Upper lobe of right lung (tissue), 1 donor: ENCODE measurements around the gene CD69. TPM values are rescaled to one million over a fixed set of nuclear protein-coding genes. Genes with fewer than 3 reads are reported as not detected.
A peak's percentile ranks its signal among the peaks of the same experiment; 100 is the strongest.

ENCODE experiments used
- ATAC-seq: fragments of 200-7000 bp; cut with Tn5 transposase; one replicate; pipeline ENCODE4 v1.9.1; 2020; ENCODE audit warnings: mild to moderate bottlenecking, moderate library complexity
- DNase-seq: peaks from one replicate; pipeline ENCODE4 v3.0.0-alpha.2; 2020
- H3K27ac ChIP-seq: fragments of 200-600 bp; one replicate; pipeline ENCODE4 v1.8.0; 2022
- H3K27me3 ChIP-seq: fragments of 200-600 bp; one replicate; pipeline ENCODE4 v1.8.0; 2022; ENCODE audit warnings: mild to moderate bottlenecking
- H3K36me3 ChIP-seq: fragments of 200-600 bp; one replicate; pipeline ENCODE4 v1.8.0; 2022
- H3K4me1 ChIP-seq: fragments of 200-600 bp; one replicate; pipeline ENCODE4 v1.8.0; 2022
- H3K4me3 ChIP-seq: fragments of 200-600 bp; one replicate; pipeline ENCODE4 v1.8.0; 2022; ENCODE audit warnings: mild to moderate bottlenecking
- H3K9me3 ChIP-seq: fragments of 200-600 bp; one replicate; pipeline ENCODE4 v1.8.0; 2022
- intact Hi-C: fragments of 100-400 bp; cut with DNase I; formaldehyde crosslinking; loops from one replicate; pipeline ENCODE4 v1.11.0; 2022
- total RNA-seq: library from RNA; stranded (reverse); fragmentation: NEBNext Ultra II Directional; extraction: Animal tissue kit (Norgen Biotek cat#: 25700); gene quantifications from one replicate; pipeline ENCODE4 v1.2.1, GENCODE V29; 2021
- TF ChIP-seq, protein P1 (sequence below): fragments of 200-600 bp; IDR thresholded peaks from one replicate; pipeline ENCODE4 v1.8.0; 2022; ENCODE audit warnings: antibody characterized with exemption
- donor health status: DM: no; HTN: yes; CAD: no; lungs with severe emphysema.

Gene CD69
- total RNA-seq, 1 donor from 2014 or later: 14.5 TPM

DNA sequence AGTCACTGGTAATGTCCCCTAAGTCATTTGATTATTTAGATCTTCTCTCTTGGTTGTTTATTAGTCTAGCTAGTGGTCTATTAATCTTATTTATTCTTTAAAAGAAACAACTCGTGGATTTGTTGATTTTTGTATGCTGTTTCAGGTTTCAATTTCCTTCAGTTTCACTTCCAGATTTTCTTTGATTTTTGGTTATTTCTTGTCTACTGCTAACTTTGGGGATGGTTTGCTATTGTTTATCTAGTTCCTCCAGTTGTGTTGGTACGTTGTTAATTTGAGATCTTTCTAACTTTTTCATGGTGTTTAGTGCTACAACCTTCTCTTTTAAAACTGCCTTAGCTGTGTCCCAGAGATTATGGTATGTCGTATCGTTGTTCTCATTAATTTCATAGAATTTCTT is 18.5 kb upstream of the CD69 start:
- TF ChIP-seq, protein P1, sequence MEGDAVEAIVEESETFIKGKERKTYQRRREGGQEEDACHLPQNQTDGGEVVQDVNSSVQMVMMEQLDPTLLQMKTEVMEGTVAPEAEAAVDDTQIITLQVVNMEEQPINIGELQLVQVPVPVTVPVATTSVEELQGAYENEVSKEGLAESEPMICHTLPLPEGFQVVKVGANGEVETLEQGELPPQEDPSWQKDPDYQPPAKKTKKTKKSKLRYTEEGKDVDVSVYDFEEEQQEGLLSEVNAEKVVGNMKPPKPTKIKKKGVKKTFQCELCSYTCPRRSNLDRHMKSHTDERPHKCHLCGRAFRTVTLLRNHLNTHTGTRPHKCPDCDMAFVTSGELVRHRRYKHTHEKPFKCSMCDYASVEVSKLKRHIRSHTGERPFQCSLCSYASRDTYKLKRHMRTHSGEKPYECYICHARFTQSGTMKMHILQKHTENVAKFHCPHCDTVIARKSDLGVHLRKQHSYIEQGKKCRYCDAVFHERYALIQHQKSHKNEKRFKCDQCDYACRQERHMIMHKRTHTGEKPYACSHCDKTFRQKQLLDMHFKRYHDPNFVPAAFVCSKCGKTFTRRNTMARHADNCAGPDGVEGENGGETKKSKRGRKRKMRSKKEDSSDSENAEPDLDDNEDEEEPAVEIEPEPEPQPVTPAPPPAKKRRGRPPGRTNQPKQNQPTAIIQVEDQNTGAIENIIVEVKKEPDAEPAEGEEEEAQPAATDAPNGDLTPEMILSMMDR: no peak
- Histone ChIP-seq H3K27ac (no peak overlapping the region), H3K9me3 (no peaks in the 10 kb centered on the region), H3K36me3 (no peaks in the 10 kb centered on the region), H3K4me3 (no peak overlapping the region), H3K4me1 (peaks cover 6% of the 10 kb centered on the region), H3K27me3 (no peaks in the 10 kb centered on the region)
- ATAC-seq (no peak), DNase-seq (no peak)
- intact Hi-C loops: no loop called here

DNA sequence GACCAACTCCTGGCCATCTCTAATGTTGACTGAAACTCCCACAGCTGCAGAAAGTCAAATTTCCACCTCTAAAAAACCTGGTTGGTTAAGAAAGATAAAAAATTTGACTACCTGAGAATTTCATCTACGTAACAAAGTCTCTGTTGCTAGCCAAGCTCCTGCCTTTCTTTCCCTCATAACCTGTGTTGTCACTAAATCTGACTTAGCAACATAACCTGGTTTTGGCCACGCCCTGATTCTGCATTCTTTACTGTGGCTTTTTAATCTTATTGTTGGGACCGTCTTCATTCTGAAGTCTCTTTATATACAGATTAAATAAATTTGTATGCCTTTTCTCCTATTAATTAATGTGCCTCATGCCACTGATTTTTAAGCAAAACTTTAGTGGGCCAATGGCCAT is 16.1 kb upstream of the CD69 start:
- Histone ChIP-seq H3K27ac (no peak overlapping the region), H3K4me1 (peaks cover 6% of the 10 kb centered on the region), H3K36me3 (no peaks in the 10 kb centered on the region), H3K27me3 (no peaks in the 10 kb centered on the region), H3K4me3 (no peak overlapping the region), H3K9me3 (no peaks in the 10 kb centered on the region)
- no peak for ATAC-seq
- TF ChIP-seq, protein P1: no peak
- intact Hi-C loops: no loop called here
- DNase-seq: no peak

DNA sequence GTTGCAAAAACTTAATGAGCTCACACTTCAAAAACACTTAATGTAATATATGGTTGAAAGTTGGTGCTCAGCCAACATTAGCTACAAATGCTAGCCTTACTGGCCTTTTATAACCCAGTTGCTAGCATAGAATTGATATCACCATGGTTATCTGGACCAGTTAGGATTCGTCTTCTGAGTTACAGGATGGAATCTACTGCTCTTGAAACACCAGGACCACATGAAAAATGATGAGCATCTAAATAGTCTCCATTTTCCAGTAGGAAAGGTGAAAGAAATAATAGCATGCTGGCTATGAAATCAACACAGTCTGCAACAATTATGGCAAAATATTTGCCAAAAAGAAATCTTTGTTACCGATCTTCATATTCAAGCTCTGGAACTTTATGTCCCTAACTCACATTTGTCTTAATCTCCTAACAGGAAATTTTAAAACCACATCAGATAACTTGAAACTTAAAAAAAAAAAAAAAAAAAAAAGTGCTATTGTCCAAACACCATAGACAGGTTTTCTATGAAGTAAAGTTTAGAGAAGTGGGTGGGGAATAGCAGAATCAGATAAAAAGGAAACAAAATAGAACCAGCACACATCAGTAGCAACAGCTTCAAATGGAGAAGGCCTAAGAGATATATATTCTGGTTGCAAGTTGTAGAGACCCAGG is 12.6 kb upstream of the CD69 start:
- TF ChIP-seq, protein P1: no peak
- H3K27ac ChIP-seq: no peak overlapping the region
- no peaks in the 10 kb centered on the region for H3K36me3 ChIP-seq
- no peak overlapping the region for H3K4me3 ChIP-seq
- intact Hi-C loops: no loop called here
- ATAC-seq (no peak), DNase-seq (no peak)
- no peaks in the 10 kb centered on the region for H3K9me3 ChIP-seq
- no peaks in the 10 kb centered on the region for H3K27me3 ChIP-seq
- peaks cover 12% of the 10 kb centered on the region for H3K4me1 ChIP-seq

DNA sequence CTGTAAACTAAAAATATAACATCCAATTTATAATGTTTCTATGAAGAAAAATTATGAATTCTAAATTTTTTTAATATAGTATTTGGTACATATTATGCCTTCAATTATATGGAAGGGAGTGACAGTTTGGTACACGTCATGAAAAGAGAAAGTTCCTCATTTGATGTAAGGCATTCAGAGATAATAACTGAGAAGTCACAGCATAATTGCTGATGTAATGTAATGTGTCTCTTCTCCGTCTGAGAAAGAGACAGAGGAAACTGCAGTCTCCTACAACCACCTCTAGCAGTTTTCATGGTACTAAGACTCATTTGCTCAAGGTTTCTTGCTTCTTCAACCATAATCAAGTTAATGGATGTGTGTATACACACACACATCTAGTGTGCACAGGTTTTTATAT is 2.3 kb upstream of the CD69 start:
- Histone ChIP-seq H3K4me3 (no peak overlapping the region), H3K27ac (no peak overlapping the region), H3K9me3 (no peaks in the 10 kb centered on the region), H3K27me3 (no peaks in the 10 kb centered on the region), H3K36me3 (no peaks in the 10 kb centered on the region), H3K4me1 (no peaks in the 10 kb centered on the region)
- ATAC-seq (peak; percentile 12), DNase-seq (no peak)
- TF ChIP-seq, protein P1: no peak
- intact Hi-C loops: no loop called here

DNA sequence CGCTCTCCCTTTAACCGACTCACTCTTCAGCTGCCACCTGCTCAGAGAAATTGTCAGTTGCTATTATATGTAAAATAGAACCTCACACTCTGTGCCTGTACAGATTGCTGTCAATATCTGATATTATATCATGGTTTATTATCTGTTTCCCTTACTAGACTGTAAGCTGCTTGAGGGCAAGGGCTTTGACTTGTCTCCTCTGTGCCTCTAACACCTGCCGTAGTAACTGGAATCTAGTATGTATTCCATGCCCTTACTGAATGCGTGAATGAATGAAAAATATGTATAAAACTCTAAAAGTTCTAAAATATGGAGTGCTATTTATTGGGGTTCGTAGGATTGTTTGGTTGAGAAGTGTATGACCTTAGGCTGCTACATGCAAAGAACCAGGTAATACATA is 1.7 kb upstream of the CD69 start:
- ATAC-seq (no peak), DNase-seq (no peak)
- Histone ChIP-seq H3K9me3 (no peaks in the 10 kb centered on the region), H3K36me3 (no peaks in the 10 kb centered on the region), H3K27ac (no peak overlapping the region), H3K4me1 (no peaks in the 10 kb centered on the region), H3K27me3 (no peaks in the 10 kb centered on the region), H3K4me3 (no peak overlapping the region)
- intact Hi-C loops: no loop called here
- TF ChIP-seq, protein P1: no peak

DNA sequence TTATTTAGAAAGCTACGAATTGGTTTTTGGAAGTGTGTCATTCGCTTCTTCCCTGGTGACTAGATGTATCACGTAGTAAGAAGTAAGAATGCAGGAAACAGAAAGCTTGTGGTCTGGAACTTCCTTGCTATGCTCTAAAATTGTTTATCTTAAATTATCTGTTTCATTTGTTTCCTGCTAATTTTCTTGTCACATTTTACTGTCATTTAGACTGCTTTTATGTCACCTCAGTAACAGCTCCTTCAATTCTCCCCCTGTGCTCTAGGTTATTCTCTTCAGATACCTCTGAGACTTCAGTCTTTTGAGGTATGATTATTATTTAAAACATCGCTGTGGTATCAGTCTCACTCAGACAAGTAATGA is 699 bp upstream of the CD69 start:
- TF ChIP-seq, protein P1: no peak
- intact Hi-C loops: no loop called here
- ATAC-seq (no peak), DNase-seq (no peak)
- Histone ChIP-seq H3K4me3 (peak overlapping the region; percentile 39), H3K4me1 (no peaks in the 10 kb centered on the region), H3K9me3 (no peaks in the 10 kb centered on the region), H3K27me3 (no peaks in the 10 kb centered on the region), H3K27ac (peak overlapping the region; percentile 69), H3K36me3 (no peaks in the 10 kb centered on the region)
